GM19025 (cell line): ENCODE measurements around the gene CCDC183.
"Not testable (repeated sequence)": the region's sequence is repeated elsewhere in the genome, so short reads cannot be mapped to it uniquely, and the experiment has no call there.

Source experiments
- ATAC-seq: cut with Tn5 transposase; IDR thresholded peaks from one replicate; pipeline ENCODE4 v1.9.1; 2021; ENCODE audit warnings: mild to moderate bottlenecking, low read depth, moderate library complexity; ENCODE audit not compliant: unreplicated experiment

CCDC183 gene

DNA sequence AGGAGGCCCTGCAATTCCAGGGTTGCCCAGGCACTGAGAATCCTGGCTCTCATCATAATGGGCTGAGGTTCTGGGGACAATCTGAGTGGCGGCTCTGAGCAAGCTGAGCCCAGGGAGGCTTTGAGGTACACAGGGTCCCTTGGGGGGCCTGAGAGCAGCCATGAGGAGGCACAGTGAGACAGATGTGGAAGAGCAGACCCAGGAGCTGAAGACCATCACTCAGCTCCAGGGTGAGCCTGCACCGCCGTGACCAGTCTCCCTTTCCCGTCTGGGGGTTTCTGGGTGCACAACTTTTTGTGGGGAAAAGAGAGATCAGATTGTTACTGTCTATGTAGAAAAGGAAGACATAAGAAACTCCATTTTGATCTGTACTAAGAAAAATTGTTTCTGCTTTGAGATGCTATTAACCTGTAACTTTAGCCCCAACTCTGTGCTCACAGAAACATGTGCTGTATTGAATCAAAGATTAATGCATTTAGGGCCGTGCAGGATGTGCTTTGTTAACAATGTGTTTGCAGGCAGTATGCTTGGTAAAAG, at the start of gene CCDC183:
Gene CCDC183 (plus strand): TSS at position 101 of the 537 bp plus-strand sequence. CDS start 60 bp downstream, at position 161.
- no peak for ATAC-seq

DNA sequence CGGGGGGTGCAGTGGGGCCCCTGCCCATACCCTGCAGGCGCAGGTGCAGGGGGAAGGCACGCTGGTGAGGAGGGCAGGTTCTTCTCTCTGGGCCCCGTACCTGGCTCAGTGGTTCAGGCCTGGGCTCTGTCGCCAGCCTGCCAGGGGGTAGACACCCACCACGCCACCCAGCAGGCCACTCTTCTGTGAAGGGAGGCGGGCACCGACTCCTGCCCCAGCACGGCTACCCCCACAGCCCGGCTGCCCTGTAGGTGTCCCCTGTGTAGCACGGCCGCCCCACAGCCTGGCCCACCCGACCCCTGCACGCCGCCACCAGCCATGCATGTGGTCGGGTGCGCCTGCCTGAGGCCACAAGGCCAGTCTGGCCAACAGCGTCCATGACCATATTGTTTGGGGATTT, 49.5 kb upstream of the CCDC183 start:
- no peak for ATAC-seq

DNA sequence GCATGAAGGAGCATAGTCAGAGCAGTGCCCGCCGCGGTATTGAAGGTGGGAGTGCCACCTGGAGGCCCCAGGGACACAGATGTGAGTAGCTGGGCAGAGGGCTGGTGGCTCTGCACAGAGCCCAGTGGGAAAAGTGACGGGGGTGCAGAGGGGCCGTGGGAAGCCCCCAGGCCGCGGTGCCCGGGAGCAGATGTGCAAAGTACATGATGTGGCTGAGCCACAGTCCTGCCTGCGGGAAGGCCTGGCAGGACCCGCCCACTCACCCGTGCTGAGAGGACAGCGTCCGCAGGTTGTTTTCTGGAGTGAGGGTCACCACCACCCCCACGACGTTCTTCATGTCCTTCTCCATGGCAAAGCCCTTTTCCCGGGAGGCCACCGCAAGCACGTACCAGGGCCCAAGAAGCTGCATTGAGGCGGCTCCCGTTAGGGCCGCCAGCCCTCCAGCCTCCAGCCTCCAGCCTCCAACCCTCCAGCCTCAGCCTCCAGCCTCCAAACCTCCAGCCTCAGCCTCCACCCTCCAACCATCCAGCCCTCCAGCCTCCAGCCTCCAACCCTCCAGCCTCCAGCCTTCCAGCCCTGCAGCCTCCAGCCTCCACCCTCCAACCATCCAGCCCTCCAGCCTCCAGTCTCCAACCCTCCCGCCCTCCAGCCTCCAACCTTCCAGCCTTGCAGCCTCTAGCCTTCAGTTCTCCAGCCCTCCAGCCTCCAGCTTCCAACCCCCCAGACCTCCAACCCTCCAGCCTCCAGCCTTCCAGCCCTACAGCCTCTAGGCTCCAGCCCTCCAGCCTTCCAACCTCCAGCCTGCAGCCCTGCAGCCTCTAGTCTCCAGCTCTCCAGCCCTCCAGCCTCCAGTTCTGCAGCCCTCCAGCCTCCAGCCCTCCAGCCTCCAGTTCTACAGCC, 48.7 kb upstream of the CCDC183 start:
- no peak for ATAC-seq

DNA sequence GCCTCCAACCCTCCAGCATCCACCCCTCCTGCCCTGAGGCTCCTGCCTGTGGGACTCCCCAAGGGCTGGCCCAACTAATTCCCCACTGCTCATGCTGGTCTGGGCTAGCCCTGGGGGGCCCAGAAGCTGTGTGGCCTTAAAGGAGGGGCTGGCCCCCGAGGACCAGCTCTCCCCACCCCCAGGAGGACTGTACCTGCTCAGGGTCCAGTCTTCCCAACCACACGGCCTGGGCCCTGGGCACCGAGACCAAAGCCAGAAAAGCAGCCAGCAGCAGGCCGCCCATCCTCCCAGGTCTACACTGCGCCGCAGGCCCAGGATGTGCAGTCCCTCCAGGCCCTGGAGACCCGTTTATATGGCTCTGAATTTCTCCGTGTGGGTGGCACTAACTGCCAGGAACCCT, 47.9 kb upstream of the CCDC183 start, which contains the start of gene LCN6:
Gene LCN6 (minus strand): TSS at position 325 of the 400 bp plus-strand sequence. CDS start 42 bp downstream, at position 283.
- ATAC-seq = no peak

DNA sequence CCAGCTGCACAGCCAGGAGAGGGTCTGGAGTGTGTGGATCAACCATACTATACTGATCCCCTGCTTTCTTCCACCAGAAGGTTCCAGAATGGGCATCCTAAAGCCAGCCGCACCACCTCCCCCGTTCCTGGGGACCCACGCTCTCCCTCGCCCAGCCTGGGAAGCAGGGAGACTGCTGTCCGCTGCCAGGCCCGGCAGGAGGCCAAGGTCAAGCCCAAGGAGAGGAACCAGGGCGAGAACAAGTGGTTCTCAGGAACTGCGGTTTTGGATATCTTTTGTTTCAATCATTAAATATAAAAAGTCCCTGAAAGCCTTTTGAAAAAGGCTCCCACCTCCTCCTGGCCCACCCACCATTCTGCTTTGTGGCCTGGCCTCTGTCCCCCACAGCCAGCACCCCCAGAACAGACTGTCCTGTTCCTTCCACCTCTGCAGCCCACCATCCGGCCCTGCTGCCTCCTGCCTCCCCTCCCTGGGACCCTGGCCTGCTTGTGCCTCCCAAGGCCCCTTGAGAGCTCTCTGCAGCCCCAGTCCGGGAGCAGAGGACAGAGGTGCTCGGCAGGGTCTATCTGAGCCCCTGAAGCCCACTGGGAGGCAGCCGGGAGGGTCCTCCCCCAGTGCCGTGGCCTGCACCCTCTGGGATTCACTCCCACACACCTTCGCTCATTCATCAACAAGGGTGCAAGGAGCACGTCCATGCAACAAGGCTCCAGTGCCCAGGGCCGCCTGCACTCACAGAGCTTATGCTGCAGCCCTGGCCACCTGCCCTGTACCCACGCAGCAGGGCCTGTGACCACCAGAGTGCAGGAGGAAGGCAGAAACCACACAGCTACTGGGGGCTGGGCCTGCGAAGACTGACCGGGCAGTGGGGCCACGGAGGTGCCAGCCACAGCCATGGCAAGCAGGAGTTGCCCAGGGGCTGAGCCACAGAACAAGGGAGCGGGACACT, 47.2 kb upstream of the CCDC183 start:
- ATAC-seq = no peak

DNA sequence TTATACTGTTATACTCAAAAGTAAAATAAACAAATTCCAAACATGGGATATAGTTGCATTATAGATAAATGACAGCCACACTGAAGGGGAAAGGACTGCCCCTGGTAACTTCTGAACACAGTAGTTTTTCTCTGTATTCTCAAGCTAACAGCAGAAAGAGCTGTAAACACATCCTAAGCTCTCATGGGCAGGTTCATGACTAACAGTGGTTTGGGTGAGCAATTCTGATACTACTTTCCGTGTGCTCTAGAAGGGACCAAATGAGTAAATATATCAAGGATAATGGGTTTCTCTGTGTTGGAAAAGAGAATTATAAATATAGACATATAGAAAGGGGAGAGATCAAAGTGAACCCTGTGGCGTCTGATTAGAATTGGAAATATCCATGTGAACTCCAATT, 45.6 kb upstream of the CCDC183 start:
- ATAC-seq = no peak

DNA sequence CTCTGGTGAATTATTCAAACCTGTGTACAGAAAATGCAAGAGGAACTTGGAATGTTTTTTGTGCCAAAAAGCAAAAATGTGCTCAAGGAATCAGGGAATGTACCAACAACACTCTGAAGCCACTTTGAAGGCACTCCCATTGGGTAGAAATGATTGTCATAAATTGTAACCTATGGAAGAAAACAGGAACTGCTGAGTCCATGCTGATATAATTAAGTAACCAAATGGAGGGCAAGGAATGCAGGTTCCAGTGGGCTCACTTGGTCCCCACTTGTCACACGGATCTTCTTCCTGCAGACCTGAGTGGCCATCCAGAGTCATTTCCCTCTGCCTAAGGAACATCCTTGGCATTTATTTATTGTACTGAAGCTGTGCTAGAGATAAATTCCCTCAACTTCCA, 44.9 kb upstream of the CCDC183 start:
- no peak for ATAC-seq

DNA sequence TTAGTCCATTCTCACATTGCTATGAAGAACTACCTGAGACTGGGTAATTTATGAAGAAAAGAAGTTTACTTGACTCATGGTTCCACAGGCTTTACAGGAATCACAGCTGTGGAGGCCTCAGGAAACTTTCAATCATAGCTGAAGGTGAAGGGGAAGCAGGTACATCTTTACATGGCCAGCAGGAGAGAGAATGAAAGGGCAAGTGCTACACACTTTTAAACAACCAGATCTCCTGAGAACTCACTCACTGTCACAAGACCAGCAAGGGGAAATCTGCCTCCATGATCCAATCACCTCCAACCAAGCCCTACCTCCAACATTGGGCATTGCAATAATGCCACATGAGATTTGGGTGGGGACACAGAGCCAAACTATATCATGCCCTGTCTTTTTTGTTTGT, 44.3 kb upstream of the CCDC183 start:
- ATAC-seq = no peak

DNA sequence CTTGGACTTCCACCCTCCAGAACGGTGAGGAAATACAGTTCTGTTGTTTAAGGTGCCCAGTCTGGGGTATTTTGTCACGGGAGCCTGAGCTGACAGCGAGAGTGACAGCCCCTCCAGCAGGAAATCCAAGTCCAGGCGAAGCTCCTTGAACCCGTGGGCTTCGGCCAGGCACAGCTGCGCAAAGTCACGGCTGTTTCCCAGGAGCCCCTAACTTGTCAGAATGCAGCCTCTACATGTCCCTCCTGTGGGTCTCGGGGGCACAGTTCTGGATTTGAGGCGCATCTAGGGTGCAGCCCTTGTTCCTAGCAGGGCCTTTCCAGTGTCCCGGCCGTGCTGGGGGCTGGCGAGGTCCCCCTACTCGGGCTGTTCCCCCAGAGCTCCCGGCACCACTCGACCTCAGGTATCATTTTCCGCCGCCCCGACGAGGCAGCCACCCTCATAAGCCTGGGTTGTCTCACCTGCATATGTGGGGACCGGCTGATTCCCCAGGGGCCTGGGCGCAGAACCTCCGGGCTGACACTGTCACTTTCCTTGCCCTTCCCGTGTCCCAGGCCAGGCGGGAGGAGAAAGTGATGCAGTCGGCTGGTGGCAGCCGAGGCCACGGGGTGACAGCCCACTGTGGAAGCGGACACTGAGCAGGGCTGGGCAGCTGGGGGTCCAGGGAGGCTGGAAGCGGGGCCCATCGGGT, 42.6 kb upstream of the CCDC183 start:
- no peak for ATAC-seq

DNA sequence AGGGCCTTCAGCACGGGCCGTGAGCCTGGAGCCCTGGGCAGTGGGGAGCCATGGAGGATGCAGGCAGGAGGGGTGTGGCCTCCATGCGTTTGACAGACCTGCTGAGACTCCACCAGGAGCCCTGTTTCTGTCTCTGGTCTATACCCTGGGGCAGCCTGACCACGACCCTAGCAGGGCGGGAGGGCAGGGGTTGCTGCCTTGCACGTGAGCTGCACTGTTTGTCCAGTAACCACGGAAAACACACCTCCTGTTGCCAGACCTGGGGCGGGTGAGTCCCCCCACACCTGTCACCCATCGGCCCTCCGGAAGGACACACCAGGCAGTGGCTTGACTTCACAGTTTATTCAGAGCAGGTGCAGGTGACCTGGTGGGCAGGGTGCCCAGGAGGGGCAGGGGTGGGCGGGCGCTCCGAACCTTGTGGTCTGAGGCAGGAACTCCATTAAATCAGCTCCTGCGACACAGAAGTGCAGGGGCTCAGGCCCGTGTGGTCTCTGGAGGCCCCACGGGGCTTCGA, 42.0 kb upstream of the CCDC183 start:
- no peak for ATAC-seq

DNA sequence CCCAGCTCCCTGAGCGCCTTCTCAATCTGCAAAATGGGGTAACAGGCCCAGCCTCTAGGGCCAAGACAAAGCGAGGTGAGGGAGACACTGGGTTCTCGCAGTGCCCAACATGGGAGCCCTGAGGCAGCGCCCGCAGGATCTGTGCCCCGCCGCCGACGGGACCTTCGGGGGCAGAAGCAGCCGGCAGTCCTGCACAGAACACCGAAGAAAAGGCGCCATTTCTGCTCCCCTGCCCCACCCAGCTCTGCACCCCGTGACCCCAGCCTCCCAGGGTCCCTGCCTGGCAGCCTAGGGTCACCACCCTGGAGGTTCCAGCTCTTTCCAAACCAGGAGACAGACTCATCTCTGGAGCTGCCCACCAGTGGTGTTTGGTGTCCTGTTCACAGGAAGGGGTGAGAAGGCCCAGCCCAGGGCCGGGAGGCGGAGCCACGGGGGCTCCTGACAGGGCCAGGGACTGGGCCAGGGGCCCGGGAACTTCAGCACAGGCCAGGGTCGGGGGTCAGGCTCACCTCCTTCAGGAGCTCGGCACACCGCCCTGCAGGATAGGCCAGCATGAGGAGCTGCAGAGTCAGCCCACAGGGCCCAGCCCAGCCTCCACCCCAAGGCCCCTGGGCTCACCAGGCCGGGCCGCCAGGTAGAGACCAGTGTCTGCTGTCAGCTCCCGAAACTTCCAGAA, 41.4 kb upstream of the CCDC183 start:
- ATAC-seq = no peak

DNA sequence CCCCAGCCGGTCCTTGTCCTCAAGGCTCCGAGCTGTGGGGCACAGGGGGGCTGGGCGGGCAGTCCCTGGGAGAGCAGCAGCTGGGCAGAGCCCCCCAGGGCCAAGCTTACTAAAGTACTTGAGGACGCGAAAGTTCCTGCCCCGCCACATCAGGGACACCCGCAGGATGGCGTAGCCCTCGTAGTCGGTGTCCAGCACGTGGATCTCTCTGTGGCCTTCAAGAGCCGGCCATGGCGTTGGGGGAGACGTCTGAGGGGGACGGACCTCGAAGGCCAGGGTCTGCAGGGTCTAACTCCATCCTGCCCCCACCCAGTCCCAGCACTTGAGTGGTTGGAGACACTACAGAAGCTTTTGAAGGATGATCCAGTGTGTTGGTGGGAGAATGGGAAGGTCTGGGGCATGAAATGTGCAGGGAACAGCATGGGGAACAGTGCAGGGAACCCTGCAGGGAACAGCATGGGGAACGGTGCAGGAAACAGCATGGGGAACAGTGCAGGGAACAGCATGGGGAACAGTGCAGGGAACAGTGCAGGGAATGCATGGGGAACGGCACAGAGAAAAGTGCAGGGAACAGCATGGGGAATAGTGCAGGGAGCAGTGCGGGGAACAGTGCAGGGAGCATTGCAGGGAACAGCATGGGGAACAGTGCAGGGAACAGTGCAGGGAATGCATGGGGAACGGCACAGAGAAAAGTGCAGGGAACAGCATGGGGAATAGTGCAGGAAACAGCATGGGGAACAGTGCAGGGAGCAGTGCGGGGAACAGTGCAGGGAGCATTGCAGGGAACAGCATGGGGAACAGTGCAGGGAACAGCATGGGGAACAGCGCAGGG, 40.6 kb upstream of the CCDC183 start:
- ATAC-seq = not testable (repeated sequence)

DNA sequence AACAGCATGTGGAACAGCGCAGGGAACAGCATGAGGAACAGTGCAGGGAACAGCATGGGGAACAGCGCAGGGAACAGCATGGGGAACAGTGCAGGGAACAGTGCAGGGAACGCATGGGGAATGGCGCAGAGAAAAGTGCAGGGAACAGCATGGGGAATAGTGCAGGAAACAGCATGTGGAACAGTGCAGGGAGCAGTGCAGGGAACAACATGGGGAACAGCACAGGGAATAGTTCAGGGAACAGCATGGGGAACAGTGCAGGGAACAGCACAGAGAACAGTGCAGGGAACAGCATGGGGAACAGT, 40.1 kb upstream of the CCDC183 start:
- ATAC-seq = no peak

DNA sequence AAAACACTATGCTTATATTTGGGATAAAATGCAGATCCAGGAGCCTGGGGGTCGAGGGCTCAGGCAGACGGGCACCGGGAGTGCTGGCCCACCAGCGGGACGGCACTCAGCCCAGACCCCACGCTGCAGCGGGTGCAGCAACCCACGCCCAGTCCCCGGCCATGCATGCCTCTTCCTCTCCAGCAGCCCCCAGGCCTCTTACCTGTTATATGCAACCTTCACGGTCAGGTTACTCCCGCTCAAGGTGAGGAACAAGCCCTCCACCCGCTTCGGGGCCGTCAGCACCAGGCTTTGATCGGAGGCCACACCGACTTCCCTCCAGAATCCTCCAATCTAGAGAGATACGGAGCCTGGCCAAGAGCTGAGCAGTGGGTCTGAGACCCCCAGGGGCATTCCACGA, 39.3 kb upstream of the CCDC183 start:
- no peak for ATAC-seq

DNA sequence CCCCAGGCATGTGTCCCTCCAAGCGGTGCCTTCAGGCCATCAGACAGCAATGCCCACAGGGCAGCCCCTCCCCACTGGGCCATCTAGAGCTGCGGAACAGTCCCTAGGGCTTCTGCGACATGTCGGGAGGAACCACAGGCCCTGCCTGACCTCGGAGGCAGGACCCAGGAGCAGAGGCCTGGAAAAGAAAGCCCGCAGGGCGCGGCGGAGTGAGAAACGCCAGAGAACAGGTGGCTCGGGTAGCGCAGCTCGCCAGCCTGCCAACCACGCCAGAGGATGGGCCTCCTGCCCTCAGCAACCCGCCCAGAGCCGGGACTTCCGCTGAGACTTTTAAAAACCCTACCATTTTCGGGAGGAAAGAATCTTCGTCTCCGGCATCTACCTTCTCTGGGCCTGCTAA, 38.8 kb upstream of the CCDC183 start:
- ATAC-seq = no peak

DNA sequence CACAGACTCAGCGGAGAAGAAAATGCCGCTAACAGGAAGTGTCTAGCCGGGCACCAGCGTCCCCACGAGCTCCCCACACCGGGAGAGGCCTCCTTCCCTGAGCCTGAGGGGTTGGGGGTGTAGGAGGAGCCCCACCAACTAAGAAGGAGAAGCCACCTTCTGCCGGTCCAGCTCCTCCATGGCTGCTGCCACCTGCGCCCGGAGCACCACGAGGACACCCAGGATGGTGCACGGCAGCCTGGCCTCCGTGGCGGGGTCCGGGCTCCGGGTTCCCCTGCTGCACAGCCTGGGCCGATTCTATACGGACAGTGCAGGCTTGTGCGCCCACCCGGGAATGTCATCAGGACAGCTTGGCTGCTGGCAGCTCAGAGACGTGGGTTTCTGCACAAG, 38.4 kb upstream of the CCDC183 start:
- no peak for ATAC-seq

DNA sequence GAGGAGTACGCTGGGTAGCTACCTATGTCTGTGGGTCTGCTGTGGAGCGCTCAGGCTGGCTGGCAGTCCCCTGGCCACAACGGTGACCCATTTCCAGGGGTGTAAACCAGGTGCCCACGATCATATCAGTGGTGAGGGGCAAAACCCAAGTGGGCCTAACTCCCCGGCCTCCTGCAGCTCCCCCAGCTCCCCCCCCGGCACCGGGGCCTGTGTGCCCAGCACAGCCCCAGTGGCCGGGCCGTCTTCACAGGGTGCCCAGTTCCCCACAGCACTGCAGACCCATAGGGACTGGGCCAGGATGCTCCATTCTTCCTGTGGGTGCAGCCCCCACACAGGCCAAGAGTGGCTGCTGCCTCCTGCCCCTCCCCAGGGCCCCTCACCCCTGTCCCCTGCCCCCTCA, 37.1 kb upstream of the CCDC183 start:
- ATAC-seq = no peak

DNA sequence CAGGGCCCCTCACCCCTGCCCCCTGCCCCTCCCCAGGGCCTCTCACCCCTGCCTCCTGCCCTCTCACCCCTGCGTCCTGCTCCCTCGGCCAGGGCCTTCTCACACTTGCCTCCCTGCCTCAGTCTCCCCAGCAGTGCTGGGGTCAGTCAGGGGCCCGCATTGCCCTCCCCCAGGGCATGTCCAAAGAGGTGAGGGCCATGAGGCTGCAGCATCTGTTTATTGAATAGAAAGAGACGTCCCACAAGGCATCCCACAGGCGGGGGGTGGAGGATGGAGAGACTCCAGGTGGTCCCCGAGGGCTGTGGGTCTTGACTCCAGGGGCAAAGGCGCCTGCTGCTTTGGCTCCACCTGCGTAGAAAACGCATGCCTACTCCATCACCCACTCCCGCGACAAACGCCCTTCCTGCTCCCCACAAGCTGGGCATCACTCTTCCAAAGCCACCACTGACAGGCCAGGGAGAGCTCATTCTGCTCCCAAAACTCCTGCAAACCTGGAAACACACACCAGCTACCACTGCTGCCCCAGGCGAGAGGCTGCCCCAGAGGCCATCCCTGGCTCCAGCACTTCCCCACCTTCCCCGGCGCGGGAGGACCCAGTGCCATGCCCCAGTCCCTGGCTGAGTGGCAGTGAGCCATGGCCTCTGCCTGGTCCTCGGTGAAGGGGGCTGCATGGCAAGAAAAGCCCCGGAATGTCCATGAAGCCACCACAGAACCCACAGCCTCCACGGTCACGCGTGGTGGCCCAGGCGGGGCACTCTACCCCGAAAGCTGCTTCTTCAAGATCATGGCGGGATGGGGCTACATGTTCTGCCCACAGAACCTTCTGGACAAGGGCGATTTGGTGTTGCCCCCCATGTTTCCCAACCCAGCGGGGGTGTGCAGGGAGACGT, 36.5 kb upstream of the CCDC183 start:
- ATAC-seq = no peak
